Fibroblast of villous mesenchyme (primary cell): ENCODE results near the gene NCAPH2. TPM values are rescaled to one million over a fixed set of nuclear protein-coding genes. Genes with fewer than 3 reads are reported as not detected.

ENCODE experiments used
- DNase-seq: peaks from one replicate; pipeline ENCODE4 v3.0.0-alpha.2; 2010; ENCODE audit warnings: low read depth
- H3K4me3 ChIP-seq: 2 replicates; pipeline ENCODE4 v1.5.1; 2011; ENCODE audit warnings: low read depth, mild to moderate bottlenecking, low read length
- total RNA-seq: library from RNA; depleted of rRNA; stranded (reverse); fragments of >200 nt; gene quantifications from 2 replicates; pipeline ENCODE4 v1.2.3, GENCODE V29; 2012
- TF ChIP-seq, protein P1 (sequence below): IDR thresholded peaks from 2 replicates; pipeline ENCODE4 v1.5.1; 2012; ENCODE audit warnings: low read depth, mild to moderate bottlenecking, low read length; ENCODE audit not compliant: insufficient read depth

NCAPH2 gene
- total RNA-seq, 1 donor: 27.2 TPM

DNA sequence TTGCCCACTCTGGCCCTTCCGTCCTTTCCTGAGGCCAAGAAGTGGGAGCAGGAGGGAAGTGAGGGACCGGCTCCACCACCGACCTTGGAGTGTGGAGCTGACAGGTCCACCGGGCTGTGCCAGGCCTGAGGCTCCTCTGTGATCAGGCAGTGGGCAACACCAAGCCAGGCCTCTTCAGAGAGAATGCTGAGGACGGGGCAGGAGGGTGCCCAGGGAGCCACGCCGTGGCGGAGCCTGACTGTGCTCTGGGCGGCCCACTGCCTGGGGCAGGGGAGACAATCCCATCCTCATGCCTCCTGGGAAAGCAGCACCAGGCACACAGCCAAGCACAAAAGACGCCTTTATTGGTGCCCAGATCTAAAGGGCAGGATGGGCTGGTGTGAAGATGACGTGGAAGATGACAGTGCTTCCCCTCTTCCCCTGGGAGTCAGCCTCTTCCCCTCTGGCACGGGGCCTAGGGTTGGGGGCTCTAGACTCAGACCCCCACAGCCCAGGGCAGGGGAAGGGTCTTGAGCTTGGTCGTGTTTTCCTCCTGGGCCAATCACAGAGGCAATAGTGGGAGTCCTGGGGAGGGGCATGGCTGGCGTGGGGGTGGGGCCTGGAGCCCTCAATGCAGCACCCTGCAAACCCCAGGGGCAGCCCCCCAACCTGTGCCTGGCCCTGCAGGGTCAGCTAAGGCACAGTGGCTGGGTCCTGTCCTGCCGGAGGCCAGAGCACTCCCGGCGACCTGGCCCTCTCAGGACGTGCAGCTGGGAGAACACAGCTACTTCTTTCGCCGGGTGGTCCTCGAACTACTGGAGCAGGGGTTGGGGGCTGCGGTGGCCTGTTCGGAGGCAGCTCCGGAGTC lies 5.2 kb upstream of the NCAPH2 start:
- TF ChIP-seq, protein P1, sequence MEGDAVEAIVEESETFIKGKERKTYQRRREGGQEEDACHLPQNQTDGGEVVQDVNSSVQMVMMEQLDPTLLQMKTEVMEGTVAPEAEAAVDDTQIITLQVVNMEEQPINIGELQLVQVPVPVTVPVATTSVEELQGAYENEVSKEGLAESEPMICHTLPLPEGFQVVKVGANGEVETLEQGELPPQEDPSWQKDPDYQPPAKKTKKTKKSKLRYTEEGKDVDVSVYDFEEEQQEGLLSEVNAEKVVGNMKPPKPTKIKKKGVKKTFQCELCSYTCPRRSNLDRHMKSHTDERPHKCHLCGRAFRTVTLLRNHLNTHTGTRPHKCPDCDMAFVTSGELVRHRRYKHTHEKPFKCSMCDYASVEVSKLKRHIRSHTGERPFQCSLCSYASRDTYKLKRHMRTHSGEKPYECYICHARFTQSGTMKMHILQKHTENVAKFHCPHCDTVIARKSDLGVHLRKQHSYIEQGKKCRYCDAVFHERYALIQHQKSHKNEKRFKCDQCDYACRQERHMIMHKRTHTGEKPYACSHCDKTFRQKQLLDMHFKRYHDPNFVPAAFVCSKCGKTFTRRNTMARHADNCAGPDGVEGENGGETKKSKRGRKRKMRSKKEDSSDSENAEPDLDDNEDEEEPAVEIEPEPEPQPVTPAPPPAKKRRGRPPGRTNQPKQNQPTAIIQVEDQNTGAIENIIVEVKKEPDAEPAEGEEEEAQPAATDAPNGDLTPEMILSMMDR: no peak
- no peak overlapping the region for H3K4me3 ChIP-seq
- no peak for DNase-seq

DNA sequence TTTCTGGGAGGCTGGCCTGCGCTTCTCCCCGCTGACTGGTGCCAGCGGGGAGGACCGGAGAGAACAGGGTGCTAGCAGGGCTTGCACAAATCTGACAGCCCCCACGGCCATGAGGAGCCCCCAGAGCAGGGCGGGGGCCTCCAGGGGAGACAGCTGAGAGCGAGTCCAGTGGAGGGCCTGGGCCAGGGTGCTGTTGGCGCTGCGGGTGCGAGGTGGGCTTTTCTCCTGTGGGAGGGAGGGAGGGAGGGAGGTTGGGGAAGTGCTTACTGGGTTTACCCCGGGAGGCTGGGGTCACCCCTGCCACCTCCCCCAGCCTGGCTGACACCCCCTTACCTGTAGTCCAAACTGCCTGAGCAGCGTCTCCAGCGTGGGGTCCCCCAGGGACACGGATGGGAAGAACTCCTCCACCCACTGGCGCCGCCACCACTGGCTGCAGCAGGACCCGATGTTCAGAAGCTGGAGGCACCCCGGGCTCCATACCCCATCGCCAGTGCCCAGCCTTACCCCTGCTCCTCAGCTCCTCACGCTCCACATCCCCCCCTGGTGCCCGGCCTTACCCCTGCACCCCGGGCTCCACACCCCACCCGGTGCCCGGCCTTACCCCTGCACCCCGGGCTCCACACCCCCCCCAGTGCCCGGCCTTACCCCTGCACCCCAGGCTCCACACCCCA lies 4.4 kb upstream of the NCAPH2 start:
- DNase-seq: no peak
- no peak overlapping the region for H3K4me3 ChIP-seq
- TF ChIP-seq, protein P1: peak; percentile 3

DNA sequence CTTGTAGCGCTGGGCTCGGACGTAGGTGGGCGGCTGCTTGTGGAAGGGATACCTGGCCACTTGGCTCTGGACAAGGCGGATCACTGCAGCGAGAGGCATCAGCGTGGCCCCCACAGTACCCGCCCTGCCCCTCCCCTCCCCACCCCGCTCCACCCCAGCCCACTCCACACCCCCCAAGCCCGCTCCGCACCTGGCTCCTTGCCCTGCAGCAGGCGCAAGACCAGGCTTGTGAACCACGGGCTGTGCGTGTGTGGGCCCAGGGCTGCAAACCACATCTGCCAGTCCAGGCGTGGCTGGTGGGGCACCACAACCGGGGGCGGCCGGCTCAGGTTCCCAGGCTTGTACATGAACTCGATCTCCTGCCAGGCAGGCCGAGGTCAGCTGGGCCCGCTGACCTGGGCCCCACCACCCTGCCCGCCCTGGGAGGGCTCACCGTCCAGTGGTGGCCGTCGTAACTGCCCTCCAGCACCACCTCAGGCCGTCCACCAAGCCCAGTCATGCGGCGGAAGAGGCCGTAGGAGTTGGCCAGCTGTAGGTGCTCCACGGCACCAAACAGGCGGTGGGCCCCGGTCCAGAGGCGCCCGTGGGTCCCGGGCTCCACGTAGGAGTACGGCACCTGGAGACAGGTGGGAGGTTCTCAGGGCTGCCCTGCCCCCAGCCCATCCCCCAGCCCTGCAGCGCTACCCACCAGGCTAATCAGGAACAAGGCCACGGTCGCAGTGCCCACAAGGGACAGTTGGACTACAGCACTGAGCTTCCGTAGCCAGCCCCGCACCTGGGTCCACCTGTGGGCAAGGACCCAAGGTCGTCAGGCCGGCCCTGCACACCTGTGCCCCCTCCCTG lies 3.4 kb upstream of the NCAPH2 start:
- TF ChIP-seq, protein P1: no peak
- no peak for DNase-seq
- H3K4me3 ChIP-seq: no peak overlapping the region

DNA sequence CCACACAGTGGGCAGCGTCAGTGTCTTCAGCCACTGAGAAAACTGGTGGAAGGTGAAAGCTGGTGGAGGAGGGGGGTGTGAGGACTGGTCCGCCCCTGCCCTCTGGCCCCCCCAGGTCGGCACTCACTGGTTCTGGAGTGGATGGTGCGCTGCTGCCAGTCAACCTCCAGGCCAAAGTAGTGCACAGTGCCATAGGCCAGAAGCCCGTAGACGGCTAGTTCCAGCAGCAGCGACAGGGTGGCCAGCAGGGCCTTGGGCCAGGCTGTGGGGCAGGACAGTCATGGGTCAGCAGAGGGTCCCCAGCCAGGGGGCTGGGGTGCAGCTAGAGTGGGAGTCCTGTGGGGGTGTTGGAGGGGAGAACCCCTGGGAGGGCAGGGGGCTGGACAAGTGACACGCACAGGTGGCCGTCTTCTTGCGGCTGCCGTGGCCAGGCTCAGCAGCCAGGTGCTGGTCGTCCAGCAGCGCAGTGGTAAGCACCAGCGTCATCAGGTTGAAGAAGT lies 2.7 kb upstream of the NCAPH2 start:
- H3K4me3 ChIP-seq: no peak overlapping the region
- TF ChIP-seq, protein P1: no peak
- DNase-seq: no peak

DNA sequence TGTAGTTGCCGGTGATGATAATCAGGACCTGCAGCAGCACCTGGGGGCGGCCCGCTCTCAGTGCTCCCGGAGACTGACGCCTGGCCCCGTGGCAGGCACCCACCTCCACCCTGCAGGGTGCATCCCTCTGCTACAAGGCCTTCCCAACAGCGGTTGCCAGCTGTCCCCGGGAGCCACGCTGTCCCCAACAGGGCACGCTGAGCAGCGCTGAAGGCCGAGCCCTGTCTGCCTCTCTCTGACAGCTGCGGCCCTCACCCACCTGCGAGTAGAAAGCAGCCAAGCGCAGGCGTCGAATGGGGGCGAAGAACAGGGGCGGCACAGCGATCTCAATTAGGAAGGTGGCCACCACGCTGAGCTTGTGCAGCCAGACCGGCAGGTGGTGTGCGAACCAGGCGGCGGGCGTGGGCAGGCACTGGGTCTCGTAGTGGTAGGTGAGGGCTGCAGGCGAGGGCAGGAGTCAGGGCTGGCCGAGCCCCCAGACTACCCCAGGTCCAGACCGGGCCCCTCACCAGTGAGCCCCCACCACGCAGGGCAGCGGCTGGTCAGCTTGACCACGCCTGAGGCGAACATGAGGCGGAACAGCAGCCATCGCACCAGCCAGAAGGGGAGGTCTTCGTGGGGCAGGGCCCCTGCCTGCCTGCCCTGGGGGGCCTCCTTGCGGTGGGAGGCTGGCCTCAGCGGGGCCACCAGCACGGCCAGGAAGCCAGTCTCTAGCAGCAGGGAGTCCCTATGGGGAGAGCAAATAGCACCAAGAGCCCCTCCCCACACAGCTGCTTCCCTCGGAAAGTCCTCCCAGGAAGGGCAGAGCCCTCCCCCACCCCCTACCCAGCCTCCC lies 2.0 kb upstream of the NCAPH2 start:
- TF ChIP-seq, protein P1: no peak
- DNase-seq: no peak
- H3K4me3 ChIP-seq: peak overlapping the region; percentile 91
